GM12874 (cell line): ENCODE results near the gene SLIT1.

ENCODE experiments used
- TF ChIP-seq, protein P1 (sequence below): IDR thresholded peaks from 2 replicates; pipeline ENCODE4 v1.5.1; 2011; ENCODE audit warnings: low read depth, mild to moderate bottlenecking, control low read depth, low read length, moderate library complexity; ENCODE audit not compliant: insufficient read depth

Gene SLIT1

DNA sequence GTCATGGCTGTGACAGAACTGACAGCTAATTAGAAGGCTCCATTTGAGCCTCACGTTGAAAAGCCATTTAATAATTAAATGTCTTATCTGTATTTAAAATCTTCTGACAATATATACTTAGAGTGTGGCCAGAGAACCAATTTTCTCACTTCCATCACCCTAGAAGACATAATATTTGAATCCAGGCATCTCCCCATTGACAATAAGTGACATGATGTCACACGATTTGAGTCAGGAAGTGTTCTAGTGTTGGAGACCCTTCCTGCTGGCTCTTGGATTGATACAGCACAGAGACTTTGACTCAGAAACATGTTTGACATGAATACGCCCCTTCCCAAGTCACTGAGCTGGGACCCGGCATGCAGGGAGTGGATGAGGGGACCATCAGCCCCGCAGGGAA, 85.9 kb downstream of the SLIT1 start:
- TF ChIP-seq, protein P1, sequence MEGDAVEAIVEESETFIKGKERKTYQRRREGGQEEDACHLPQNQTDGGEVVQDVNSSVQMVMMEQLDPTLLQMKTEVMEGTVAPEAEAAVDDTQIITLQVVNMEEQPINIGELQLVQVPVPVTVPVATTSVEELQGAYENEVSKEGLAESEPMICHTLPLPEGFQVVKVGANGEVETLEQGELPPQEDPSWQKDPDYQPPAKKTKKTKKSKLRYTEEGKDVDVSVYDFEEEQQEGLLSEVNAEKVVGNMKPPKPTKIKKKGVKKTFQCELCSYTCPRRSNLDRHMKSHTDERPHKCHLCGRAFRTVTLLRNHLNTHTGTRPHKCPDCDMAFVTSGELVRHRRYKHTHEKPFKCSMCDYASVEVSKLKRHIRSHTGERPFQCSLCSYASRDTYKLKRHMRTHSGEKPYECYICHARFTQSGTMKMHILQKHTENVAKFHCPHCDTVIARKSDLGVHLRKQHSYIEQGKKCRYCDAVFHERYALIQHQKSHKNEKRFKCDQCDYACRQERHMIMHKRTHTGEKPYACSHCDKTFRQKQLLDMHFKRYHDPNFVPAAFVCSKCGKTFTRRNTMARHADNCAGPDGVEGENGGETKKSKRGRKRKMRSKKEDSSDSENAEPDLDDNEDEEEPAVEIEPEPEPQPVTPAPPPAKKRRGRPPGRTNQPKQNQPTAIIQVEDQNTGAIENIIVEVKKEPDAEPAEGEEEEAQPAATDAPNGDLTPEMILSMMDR = no peak

DNA sequence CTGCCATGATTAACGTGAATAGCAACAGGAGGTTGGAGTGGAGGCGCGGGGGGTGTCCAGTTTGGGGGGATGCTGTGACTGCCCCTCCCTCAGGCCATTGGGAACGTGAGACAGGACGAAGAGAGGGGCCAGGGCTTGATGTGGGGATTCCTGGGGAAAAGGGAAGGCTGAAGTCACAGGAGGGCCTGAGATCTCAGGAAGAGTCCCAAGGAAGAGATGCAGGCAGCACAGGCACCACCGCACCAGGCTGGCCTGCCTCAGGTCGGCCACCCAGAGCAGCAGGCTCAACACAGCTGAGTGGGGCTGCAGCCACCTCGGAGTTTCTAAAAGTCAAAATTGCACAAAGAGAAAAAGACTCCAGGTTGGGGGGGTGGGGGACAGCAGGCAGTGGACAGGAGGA, 86.7 kb downstream of the SLIT1 start:
- TF ChIP-seq, protein P1 = no peak

DNA sequence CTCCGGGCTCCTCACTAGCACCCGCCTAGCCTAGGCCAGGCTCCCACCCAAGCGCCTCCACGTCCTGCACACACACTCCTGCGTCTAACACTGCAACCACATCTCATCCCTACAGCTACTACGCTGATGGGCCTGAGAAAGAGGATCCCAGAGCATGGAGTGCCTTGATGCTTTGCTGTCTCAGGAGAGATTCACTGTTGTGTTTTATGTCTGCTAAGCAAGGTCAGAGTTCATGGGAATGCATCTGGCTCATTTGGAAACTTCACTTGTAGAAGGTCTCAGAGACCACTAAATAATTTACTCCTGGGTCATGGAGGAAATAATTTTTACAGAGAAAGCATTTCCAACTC, 88.7 kb downstream of the SLIT1 start:
- TF ChIP-seq, protein P1 = no peak

GRCh38 chr10:97096261-97097083, 89.3 kb downstream of the SLIT1 start:
- TF ChIP-seq, protein P1 = no peak

DNA sequence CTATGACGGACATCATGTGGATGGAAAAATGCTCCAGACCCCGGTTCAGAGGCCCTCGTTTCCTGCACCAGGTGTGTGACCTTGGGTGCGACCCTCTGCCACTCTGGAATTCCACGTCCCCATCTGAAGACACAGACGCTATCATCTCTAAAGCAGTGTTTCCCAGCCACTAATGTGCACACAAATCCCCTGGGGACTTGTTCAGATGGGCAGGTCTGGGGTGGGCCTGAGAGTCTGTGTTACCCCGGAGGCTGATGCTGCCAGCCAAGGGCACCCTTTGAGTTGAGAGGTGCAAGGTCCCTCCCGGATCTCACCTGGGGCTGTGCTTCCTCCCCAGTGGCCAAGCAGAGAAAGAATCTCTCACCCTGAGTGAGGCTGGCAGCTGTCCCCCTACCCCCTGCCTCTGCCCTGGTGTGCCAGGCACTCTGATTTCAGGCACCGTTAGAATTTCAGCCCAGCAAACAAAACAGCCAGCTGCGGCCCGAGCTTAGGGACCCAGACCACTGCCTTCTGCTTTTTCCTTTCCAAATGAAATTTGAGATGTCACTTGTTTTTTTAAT, 90.0 kb downstream of the SLIT1 start:
- TF ChIP-seq, protein P1 = no peak

DNA sequence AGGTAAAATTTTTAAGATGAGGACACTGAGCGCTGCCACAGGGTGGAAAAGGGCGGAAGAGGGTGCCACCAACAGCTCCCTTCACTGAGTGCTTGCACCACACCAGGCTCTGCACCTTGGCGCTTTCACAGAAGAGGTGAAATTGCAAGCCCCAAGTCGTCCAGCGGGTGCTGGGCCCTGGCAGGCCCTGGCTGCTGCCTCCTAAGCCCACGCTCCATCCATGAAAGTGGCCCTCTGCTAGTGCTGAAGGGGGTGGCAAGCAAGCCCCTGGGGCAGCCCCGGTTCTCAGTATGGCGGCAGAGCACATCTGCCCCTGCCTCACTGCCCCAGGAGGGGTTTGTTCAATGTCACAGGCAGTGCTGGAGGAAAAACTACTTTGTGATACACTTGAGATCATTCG, 95.1 kb downstream of the SLIT1 start:
- TF ChIP-seq, protein P1 = no peak

DNA sequence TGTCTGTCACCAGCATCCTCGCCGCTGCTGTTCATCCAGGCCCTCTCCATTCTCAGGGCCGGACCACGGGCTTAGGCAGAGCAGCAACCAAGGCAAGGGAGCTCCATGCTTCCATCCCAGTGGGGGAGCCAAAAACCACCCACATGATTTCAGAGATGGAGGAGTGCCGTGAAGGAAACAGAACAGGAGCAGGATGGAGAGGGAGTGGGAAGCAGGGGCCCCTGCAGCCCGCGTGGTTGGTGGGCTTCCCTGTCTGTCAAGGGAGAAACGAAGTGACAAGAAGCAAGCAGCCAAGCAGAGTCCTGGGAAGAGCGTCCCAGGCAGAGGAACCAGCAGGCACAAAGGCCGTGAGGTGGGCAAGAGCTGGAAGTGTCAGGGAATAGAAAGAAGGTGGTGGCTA, 95.7 kb downstream of the SLIT1 start:
- TF ChIP-seq, protein P1 = no peak
